ENCODE results near the gene ANGPT4.
"Not testable (repeated sequence)": the region's sequence is repeated elsewhere in the genome, so short reads cannot be mapped to it uniquely, and the experiment has no call there.

Gene ANGPT4

DNA sequence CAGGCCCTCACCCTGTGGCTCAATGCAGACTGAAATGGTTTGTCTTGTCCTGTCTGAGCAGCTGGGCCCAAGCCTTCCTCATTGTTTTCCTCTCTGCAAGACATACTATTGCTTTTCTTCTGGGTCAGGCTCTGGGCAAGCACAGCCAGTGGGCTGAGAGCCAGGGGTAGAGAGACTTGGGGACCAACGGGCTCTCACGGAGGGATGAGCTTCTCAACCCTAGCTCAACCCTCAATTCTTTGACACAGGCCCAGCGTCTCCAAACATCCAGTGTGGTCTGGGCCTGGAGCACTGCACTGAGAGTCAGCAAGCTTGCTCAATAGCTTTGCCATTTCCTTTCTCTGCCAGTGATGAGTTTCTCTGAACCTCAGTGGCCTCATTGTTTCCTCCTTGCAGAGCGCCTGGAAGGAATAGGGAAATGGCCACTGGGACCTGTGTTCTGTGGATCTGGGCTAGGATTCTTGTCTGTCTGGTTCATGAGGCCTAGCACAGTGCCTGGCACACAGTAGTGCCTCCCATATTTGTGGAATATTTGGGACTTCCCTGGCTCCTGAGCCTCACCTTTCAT lies 9.3 kb downstream of the ANGPT4 start:
- peak in 7 of 51 donors; percentile 6 to 36 (median 21) for DNase-seq

DNA sequence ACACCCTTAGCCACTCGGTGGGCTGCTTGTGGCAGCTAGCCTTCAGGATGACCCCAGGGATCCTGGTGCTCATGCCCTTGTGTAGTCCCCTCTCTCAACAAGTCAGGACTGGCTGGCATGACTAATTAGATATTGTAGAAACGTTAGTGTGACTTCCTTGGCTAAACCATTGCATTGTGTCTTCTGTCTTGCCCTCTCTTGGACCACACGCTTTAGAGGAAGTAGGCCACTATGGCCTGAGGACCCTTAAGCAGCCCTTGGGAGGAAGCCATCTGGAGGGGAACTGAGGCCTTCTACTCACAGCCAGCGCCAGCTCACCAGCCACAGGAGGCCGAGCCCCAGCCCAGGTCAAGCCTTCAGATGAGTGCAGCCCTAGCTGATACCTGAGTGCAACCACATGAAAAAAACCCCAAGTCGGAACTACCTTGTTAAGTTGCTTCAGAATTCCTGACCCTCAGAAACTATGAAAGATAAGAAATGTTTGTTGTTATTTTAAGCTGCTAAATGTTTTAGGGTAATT lies 10.1 kb downstream of the ANGPT4 start:
- DNase-seq, result no peak

DNA sequence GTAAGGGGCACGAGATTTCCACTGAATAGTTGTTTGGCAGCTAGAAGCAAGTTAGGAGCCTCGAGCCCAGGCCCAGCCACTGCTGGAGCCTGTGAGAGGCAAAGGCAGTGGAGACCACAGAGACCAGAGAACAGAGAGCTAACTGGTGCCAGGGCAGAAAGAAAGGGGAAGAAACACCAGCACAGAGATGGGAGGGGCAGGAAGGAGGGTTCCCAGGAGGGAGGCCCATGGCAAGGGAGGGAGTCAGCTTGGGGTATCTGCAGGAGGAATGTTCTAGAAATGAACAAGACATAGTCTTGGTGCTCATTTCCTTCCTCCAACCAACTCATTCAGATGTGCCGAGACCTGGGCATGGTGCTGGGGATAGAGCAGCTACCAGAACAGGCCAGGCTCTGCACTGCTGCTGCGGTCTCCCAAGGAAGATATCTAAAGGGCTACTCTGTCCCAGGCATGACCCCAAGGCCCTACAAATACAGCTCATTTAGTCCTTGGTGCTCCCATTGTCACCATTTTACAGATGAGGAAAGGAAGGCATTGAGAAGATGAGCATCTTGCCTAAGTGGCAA lies 10.7 kb downstream of the ANGPT4 start:
- peak in 6 of 51 donors; percentile 5 to 19 (median 12) for DNase-seq

DNA sequence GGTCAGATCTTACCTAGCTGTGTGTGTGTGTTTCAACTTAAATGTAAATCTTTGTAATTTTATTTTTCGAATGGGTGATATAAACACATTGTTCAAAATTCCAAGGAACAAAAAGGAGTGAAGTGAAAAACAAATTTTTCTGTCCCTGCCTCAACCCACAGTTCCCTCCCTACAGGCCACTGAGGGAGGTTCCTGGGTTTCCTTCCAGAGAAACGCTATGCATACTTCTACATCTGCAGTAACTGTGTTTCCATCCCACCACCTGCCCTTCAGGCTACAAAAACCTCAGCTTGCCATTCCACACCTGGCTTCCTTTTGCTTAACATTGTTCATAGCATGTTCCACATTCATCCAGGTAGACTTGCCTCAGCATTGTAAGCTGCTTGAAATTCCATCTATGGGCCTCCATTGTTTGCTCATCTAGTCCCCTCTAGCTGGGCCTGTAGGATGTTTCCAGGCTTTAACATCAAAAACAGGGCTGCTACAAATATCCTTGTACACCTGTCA lies 12.0 kb downstream of the ANGPT4 start:
- no peak for DNase-seq

DNA sequence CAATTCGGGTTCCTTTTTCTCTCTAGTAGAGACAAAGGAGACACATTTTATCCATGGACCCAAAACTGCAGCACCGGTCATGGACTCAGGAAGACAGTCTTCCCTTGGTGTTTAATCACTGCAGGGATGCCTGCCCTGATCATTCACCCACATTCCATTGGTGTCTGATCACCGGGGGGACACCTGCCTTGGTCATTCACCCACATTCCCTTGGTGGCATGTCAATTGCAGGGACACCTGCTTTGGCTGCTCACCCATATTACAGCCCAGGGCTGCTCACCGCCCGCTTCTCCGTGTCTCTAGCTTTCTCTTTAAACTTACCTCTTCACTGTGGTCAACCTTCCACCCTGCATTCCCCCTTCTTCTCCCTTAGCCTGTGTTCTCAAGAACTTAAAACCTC lies 18.7 kb downstream of the ANGPT4 start:
- not testable (repeated sequence) for DNase-seq

DNA sequence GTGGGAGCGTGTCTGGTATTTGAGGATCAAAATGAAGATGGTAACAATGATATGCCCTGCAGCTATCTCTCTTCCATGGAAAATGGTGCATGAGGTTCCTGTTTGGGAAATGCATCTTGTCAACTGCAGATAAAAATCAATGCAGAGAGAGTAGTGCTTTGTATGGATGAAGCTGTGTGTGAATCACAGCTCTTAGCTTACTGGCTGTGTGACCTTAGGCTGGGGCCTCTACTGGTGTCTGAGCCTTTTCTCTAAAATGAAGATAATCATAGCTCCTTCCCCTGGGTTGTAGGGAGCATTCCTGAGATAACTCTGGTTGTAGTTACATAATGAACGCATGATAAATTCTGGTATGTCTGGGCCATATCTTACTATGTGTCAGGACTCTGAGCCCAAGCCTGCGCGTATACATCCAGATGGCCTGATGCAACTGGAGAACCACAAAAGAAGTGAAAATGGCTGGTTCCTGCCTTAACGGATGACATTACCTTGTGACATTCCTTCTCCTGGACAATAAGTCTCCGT lies 19.6 kb downstream of the ANGPT4 start:
- DNase-seq, result no peak

DNA sequence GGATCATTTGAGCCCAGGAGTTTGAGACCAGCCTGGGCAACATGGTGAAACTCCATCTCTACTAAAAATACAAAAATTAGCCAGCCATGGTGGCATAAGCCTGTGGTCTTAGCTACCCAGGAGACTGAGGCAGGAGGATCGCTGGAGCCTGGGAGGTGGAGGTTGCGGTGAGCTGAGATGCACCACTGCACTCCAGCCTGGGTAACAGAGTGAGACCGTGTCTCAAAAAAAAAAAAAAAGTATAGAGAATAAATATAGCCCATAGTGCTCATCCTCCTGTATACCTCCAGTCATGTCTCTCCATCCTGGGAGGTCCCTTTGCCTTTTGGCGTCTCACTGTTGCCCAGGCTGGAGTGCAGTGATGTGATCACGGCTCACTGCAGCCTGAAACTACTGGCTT lies 23.8 kb downstream of the ANGPT4 start:
- not testable (repeated sequence) for DNase-seq

DNA sequence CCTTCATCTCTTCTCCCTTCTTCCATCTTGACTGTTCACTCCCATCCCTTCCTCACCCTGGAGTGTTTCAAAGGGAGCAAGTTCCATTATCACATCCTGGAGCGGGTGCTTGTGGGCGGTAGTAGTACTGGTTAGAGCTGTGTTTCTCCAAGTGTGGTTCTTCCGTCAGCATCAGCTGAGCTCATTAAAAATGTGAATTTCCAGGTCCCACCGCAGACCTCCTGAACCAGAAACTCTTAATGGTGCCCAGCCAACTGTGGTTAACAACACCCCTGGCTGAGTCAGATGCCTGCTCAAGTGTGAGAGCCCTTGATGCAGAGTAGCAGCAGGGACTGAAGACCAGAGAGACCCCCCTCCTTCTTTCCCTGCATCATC lies 24.4 kb downstream of the ANGPT4 start:
- DNase-seq, result peak in 3 of 51 donors; percentile 35 to 65 (median 48)

DNA sequence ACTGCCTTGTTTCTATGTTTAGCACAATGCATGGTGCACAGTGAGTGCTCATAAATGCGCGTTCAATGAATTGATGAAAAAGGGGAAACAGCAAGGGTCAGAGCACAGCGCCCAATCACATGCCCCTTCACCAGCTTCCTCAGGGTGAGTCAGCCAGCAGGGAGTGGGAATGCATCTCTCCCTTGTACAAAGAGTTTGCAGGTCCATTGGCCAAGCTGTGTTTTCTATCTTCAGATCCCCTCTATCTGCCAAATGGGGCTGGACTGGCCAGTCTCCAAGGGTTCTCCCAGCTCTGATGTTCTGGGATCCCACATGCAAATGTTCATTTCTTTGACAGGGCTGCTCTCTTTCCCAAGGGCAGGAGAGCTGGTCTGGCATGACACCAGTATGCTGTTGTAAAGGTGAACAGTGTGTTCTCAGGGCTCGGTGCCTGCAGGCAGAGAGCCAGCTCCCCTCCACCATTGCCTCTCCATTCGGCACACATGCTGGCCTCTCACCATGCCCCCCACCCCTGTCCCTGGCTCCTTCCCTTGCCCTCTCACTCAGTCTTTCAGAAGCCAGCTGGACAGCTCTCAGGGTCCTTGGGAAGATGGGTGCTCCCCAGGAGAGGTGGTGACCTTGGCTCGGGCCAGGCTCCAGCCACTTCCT lies 25.0 kb downstream of the ANGPT4 start:
- DNase-seq, result peak in 33 of 51 donors; percentile 13 to 82 (median 49)

DNA sequence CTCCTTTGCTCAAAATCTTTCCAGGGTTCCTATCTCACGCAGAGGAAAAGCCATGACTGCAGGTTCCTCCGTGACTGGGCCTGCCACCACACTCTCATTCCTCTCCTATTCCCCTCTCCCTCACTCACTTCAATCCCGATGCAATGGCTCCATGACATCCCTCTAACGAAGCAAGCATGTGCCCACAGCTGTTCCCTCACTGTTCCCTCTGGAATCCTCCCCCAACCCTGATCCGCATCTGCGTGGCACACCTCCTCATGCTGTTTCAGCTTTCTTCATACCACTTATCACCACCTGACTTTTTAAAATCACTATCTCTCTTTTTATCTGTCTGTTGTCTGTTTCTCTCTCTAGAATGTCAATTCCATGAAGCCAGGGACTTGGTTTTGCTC lies 25.5 kb downstream of the ANGPT4 start:
- peak in 1 of 51 donors; percentile 51 for DNase-seq

GRCh38 chr20:889932-890463 lies 26.1 kb downstream of the ANGPT4 start:
- DNase-seq, result no peak

DNA sequence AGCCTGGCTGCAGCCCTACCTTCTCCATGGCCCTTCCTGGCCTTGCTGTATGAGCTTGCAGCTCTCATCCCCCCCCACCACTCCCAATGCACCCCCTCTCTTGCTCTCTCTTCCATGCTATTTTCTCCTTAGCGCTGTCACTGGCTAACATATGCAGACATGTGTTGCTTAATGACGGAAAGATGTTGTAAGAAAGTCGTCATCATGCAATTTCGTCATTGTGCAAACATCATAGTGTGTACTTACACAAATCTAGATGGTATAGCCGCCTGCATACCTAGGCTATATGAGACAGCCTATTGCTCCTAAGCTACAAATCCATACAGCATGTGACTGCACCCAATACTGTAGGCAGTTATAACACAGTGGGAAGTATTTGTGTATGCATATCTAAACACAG lies 27.0 kb downstream of the ANGPT4 start:
- no peak for DNase-seq

DNA sequence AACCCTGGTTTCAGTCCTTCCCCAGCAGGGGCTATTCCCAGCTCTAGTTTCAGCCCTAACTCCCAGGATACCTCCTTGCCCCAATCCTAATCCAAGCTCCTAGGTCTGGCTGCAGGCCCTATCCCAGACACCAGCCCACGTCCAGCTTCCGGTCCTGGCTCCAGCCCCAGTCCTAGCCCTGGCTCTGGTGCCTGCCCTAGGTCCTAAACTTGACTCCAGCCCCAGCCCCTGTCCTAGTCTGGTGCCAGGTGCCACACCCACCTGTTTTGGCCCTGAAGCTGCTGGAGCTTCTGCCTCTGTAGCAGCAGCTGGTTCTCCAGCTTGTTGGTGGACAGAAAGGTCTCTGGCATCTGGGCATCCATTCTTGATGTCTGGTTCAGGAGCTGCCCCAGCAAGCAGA lies 28.1 kb downstream of the ANGPT4 start:
- no peak for DNase-seq

DNA sequence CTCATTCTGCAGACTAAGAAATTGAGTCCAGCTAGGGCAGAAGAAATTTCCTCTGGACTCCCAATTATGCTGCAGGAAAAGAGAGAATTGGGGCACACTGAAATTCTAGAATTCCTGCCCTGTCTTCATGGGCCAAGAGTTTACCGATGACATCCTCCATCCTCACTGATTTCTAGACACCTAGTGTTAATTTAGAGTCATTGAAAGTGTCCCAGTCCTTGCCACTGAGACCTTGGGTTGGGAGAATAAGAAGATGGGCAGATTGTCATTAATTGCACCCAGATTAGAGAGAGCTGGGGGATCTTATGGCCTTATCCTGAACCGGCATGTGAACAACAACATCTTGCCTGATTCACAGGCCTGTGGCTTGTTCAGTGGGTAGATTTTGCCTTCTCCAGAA lies 29.0 kb downstream of the ANGPT4 start:
- no peak for DNase-seq

- peak in 26 of 51 donors; percentile 4 to 69 (median 36) for DNase-seq
Observed at GRCh38 chr20:884983-885952, 30.9 kb downstream of the ANGPT4 start.

- no peak for DNase-seq
Observed at GRCh38 chr20:881783-882144, 34.4 kb downstream of the ANGPT4 start.

DNA sequence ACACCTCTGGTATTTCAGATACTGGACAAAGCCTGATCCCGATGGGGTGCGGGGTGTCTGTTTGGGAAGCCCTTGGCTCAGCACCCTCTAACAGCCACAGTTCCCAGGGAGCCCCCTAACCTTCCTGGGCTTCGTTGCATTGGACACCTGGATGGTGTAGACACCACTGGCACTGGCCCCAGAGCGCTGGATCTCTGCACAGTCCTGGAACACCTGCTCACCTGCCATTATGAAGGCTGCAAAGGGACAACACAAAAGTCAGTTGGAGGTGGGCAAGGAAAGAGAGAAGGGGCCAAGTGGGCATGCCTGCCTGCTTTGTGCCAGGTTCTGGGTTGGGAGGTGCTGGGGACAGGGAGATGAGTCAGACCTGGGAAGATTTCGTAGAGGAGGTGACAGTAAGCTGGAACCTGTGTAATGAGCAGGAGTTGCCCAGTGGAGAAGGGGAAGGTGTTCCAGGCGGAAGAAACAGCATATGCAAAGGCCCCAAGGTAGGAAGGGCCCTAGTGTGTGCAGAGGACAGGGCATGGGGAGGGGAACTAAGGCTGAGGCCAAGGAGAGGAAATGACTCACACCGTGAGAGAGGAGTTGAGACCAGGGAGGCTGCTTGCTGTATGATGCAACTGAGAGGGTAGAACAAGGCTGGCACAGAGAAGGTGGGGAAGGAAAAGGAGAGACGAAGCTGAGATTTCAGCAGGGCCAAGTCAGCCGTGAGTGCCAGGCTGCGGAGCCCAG lies 34.9 kb downstream of the ANGPT4 start:
- DNase-seq, result no peak

GRCh38 chr20:879626-880025 lies 36.5 kb downstream of the ANGPT4 start:
- DNase-seq, result no peak

DNA sequence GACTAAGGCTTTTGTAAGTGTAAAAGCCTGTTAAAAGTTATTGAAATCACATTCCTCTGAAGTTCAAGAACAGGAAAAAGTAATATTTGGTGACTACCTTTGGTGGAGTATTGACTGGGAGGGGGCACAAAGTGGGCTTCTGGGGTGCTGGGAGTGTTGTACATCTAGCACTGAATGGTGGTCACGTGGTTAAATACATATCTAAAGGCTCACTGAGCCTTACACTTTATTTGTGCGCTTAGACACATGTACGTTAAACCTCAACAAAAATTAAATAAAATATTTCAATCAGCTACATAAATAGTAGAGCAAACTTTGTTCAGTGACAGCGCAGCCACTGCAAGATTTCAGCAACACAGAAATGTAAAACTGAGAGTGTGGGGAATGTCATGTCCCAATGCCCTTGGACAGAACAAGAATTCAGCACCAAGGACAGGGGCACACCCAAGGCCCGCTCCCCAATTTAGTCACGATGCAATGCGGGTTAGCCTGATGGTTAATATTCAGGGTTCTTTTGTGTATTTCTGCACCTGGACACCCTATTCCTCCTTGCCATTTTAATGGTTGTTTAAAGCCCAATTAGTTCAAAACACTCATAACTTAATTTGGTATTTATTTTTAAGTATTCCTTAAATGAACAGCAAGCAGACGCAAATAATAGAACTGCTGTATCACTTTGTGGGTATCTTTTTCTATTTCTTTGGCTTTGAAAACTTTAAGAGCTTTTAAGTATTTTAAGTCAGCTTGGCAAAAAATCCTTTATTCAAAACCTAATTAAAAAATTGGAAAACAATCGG lies 37.4 kb downstream of the ANGPT4 start:
- no peak for DNase-seq

DNA sequence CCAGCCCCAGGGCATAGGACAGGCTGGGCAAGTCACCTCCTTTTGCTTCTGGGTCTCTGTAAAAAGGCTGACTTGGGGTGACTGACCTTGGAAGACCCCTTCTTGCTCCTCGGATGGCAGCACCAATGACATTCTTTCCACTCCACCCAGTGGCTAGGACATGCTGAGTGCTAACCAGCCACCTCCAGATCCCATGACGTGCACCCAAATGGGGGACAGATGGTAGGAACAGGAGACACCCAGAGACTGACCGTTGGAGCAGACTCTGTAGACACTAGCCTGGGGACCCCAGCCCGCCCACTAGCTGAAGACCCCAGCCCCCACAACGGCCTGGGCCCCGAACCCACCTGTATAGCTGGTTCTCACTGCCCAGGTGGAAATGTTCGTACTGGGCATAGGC lies 38.3 kb downstream of the ANGPT4 start:
- DNase-seq, result no peak
